ENCODE data around the gene S100A8.

S100A8 gene

DNA sequence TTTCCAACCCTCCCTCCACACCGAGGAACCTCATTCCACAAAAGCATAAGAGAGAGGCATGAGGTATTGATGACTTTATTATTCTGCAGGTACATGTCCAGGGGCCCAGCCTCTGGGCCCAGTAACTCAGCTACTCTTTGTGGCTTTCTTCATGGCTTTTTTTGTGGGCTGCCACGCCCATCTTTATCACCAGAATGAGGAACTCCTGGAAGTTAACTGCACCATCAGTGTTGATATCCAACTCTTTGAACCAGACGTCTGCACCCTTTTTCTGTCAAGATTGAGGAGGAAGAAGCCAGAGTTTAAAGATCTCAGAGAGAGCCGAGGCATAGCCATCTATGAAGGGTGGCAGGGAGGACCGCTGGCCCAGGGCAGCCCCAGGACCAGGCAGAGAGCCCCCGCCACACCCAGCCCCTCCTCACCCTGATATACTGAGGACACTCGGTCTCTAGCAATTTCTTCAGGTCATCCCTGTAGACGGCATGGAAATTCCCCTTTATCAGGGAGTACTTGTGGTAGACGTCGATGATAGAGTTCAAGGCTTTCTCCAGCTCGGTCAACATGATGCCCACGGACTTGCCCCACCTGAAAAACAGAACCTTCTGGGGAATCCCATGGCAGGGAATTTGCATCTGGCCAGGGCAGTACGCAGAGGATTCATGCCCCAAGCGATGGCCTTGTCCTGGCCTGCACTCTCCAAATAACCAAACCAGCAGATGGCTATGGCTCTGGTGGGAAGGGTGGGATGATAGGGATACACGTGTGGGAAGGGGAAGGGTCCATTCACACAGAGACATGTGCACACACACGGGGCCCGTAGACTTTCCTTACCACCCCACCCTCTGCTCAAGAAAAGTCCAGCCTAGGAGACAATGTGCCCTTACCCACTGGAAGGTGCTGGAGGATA lies 647 bp downstream of the S100A8 start:
- DNase-seq, result no peak

DNA sequence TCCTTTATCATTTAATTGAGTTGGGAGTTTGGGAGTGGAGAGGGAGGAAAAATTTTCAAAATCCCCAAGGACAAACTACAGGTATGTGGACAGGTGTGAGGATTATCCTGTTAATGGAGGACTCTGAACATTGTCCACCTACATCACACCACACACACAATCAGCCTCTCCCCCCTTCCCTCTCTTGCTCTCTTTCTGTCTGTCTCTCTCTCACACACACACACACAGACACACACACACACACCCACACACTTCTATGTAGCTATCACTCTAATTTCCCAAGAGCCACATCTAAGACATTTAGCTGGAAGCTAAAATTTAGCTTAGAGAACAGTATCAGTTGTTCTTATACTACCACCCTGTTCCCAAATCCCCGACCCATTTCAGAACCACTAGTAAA lies 1.5 kb downstream of the S100A8 start:
- DNase-seq, result no peak

DNA sequence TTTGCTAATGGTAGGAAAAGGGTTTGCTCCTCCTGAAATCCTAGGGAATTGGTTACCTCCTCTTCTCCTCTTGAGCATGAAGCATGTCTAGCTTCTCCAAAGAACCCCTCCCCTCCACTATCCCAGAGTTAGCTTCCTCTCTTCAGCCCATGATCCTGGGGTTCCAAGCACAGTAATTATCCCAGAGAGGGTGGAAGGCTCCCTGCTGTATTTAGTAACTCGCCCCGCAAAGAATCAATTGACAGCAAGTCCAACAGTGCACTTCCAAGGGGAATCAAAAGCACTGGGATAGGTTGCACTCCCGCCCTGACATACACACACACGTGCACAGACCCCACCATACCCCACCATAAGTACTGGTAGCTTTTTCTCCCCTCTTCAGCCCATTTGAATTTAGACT lies 3.1 kb downstream of the S100A8 start:
- no peak for DNase-seq

DNA sequence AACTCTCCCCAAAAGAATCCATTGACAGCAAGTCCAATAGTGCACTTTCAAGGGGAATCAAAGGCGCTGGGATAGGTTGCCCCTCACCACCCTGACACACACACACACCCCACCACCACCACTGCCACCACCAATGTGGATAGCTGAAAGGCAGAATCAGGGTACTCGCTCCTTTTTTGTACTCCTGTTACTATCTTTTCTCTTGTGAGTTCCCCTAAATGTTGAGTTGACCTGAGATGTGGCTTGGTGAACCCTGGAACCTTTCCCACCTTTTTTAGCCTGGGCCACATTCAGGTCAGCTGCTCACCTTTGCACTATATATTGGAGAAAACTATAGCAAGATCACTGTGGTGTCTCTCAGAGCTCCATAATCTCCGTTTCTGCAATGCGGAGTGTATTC lies 3.9 kb downstream of the S100A8 start:
- DNase-seq, result no peak

DNA sequence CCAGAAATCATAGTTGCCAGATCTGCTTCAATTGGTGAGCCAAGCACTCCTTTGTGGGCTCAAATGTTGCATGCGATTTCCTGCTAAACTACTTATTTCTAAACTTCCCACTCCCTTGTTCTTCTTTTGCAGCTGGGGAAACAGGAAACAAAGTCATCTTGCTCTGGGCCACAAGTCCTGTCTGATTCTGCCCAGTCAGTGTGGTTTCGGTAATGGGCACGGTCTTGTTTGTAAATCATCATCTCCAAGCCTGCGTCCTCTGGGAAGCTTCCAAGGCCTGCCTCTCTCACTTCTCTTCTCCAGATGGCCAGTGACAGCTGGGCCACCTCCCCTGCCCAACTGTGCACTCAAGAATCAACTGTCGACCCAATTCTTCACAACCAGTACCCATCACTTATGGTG lies 4.4 kb downstream of the S100A8 start:
- DNase-seq, result no peak

DNA sequence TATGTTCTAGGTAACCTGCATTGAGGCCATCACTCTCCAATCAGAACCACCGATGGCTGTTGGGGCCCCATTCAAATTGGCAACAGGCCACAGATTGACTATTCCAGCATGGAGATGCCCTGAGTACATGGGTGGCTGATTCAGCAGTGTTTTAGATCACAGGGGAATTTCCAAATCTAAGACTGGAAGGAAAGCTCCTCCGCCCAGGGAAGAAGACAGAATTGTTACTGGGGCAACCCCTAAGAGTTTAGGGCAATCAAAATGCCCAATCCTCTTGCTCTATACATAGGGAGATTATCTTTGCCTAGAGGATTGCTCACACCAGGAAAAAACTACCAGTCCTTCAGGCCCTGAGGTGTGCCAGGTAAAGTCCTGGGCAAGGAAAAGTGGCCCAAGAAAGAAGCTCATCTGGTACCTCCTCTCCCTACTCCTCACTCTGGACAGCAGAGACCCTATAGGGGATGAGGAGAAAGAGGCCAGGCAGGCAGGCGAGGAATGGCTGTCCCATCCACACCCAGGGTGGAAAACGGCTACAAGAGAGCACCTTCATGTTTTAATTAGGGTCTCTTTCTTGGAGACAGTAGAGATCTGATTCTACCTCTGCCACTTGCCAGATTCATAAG lies 5.8 kb downstream of the S100A8 start:
- DNase-seq, result no peak

DNA sequence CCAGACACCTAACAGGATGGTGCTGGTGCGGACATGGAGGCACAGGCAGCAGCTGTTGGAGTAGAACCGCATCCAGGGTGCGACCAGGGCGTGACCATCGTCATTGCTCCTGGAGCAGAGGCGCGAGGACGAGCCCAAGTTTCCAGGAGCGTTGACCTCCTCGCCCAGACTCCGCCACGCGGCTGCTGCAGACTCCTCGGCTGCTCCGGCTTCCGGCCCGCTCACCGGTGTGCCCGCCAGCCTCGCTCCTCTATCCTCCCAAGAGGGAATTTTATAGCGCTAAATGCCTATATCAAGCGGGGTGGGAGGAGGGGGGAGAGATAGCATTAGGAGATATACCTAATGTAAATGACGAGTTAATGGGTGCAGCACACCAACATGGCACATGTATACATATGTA lies 10.2 kb downstream of the S100A8 start:
- DNase-seq, result no peak

DNA sequence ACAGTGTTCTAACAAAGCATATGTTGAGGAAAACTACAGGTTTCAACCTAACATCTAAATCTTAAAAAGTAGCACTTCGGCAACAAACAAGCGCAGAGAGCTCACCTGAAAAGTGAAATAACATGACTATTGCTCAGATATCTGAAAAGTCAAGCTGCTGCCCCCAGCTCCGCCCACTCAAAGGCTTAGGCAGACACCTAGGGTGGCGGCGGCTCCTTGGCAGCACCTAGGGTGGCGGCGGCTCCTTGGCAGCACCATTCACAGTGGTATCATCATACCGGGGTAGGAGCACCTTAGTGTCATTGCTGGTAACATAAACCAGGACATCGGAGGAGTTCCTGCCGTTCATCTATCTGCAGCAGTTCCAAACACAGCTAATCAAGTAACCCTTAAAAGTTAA lies 11.3 kb downstream of the S100A8 start:
- DNase-seq, result no peak

DNA sequence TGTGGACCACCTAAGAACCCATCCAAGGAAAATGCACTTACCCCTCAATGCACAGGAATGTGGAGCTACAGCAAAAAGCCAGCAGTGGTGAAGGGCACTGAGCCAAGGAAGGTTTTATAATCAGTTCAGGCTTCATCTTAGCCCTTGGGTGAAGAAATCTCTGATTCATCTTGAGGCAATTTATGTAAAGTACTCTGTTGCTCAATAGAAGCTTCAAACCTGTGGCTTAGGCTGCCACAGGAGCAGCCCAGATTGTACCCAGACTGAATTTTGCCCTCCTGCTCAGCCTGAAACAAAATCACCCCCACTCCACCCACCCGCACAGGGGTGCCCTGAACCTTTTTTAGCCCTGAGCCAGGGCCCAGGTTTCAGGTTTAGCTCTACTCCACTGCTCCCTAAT lies 15.4 kb downstream of the S100A8 start, which contains the start of gene S100A12:
TSS of gene S100A12 (minus strand) at position 111 of the 400 bp plus-strand sequence. CDS start 1,029 bp downstream, outside the sequence.
- DNase-seq, result no peak

DNA sequence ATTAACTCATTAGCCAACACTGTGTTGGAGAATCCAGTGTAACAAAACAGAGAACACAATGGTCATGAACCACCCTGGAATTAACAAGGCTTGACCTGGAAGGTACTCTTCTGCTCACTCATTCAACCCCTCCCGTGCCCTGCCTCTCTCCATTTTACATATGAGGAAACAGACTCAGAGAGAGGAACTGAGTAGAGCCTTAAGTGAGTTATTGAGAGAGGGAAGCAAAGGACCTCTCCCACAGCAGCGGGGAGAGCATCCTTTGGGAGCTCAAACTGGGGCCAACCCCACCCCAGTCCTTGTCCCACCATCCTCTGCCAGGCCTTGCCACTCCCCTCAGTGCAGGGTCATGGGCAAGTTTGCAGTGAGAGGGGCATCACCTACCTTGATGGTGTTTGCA lies 16.8 kb downstream of the S100A8 start:
- DNase-seq, result no peak

DNA sequence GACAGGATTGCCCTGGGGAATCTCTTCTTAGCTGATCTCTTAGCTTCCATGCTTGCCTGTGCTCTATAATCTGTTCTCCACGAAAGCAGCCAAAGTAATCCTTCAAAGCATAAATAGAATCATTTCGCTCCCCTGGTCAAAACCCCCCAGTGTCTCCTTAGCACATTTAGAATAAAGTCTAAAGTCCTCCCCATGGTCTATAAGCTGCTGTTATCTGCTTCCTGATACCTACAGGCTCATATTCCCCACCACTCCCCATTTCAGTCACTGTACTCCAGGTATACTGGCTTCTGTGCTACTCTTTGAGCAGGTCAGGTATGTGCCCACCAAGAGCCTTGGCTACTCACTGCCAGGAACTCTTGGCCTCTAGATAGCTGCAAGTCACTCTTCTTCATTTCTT lies 18.3 kb downstream of the S100A8 start:
- no peak for DNase-seq

DNA sequence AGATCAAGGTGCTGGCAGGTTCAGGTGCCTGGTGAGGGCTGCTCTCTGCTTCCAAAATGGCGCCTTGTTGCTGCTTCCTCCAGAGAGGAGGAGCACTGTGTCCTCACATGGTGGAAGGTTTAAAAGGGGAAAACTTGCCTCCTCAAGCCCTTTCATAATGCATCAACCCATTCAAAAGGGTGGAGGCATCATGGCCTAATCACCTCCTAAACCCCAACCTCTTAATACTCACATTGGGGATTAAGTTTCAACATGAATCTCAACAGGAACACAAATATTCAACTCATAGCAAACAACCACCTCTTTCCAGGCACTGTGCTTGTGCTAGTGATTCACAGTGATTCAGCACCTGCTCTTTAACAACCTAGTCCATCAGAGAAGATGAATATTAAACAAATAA lies 19.6 kb downstream of the S100A8 start:
- no peak for DNase-seq

DNA sequence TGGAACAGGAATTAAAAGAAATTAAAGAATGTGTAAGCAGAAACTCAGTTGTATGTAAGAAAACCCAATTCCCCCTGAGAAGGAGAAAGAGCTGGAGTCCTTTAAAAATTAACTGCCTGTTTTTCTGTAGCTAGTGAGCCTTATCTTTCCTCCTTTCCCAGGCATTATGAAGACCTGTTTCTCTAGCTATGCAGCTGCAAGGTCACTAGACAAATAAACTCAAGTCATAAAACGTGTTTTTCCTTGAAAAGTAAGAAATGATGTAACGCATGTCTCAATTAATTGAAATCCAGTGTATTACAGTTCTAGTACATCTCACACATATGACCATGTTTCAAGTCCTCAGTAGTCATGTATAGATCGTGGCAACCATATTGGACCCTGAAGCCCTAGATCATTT lies 20.7 kb downstream of the S100A8 start:
- no peak for DNase-seq

DNA sequence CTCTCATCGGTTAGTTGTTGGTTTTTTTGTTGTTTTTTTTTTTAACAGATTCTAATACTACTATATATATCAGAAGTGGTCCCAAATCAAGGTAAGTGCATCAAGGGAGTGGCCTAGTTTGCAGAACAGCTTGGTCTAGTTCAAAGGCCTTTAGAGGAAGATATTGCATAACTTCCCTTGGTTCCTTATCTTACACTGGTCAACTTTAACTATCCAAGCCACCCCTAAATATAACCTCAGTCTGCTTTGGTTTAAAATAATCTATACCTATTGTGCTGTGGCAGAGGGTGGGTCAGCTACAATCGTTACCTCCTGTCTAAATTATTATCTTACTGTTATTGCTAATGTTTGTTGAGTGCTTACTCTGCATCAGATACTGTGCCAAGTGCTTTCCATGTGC lies 22.4 kb downstream of the S100A8 start:
- no peak for DNase-seq

DNA sequence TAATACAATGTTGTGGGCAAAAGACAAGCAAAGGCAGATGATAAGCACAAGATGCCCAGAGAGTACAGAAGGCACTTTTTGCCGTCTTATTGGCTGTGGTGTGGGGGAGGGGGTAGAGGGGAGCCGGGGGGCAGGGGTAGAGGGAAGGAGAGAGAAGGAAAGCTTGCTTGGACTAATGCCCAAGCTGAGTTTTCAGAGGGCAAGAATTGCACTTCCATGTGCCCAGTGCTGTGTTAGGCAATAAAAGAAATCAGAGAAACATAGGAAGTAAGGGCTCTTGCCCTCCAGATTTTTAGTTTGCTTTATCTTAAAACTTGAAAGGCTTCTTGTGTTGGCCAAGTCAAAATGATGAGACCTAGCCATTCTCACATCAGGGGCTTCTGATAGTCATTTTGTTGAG lies 23.8 kb downstream of the S100A8 start:
- DNase-seq, result no peak

DNA sequence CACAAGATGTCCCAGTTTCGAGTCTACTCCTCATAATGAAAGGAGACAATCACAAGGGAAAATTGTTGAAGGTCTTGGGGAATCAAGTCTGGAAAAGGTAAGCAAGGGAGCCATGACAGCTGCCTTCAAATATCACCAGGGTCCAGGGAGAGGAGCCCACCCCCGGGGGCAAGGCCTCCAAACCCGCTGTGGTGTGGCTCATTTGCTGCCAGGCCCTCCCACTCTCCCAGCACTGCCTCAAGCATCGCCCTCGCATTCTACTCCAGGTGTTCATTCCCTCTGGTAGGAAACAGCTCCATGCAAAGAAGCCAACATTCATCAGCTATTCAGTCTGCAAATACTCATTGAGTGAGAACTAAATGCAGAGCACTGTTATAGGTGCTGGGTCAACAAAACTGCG lies 24.6 kb downstream of the S100A8 start:
- DNase-seq, result no peak

DNA sequence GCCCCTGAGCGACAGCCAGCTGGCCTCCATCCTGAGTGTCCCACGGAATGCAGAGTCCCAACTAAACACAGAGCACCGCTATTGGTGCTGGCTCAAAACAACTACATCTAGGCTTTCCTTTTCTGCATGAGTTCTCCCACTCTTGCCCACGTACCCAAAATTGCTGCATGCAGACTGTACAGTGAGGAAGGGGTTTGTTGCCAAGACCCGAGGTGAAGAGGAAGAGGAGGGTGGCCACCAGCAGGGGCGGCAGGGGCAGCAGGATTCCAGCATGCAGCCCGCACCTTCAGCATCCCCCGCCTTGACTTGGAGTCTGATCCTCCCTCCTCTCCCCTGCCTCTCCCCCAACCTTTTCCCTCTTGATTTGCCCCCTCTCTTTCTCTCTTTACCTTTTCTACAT lies 25.2 kb downstream of the S100A8 start:
- no peak for DNase-seq

DNA sequence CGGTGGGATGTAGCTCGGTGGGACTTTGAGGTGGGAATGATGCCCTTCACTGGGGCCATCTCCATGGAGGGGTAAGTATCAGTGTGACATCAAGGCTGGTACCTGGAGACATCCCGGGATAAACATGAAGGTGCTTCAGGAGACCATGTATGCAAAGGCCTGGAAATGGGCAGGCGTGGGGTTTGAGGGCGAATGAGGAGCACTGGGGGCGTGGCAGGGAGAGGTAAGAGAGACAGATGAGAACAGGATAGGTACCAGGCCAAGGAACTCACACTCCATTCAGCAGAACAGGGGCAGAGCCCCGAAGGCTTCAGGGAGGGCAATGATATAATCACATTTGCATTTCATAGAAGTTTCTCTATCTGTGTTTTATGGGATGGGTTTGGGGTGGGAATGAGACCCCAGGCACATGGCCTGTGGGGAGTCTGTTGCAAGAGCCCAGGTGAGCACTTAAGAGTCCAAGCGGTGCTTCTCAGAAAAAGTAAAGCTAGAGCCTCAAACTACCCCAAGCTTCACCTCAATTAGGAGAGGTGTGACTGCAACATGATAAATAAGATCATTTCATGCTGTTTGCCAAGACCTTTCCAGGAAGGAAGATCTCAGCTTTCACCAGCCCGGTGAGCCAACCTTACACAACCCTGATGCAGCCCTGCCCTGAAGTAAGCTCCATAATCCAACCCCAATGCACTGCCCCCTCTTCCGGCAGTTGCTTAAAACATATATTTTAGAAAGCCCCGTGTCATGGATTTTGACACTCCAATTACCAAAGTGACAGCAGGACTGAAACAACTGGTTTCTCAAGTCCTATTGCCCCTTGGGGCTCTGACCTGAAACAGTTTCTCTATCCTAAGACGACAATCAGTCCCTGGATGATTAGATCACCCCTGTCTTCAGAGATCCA lies 25.9 kb downstream of the S100A8 start:
- no peak for DNase-seq

DNA sequence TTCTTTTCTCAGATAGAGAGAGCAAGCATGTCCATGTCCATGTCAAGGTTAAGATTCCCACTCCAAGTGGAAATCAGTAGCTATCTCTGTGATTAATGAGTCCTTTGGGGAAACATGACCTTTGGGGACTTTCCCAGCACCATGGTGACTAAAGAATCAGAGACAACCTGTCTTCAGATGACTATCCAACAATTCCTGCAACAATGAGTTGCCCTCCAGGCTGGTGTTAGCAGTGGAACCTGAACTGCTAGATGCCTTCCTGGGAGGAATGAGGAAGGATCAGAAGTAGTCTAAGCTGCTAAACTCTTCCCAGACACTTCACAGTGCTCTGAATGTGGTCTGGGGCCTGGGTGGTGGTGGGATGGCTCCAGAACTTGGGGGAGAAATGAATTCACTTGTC lies 26.7 kb downstream of the S100A8 start:
- no peak for DNase-seq

DNA sequence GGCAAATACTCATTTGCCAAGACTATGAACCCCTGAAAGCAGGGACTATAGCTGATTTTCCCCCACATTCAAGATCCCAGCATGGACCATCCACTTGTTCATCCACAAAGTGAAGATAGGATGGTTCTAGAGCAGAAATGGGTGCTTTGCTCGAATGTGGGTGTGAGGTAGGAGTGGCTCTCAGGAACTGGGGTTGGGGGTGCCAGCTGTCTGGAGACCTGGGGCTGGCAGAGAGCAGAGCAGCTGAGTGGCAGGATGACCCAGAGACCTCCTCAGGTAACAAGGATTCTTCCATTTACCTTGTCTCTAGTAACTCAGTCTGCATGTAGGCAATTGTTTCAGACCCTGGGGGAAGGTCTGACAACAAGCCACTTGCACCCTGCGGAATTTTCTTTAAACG lies 27.2 kb downstream of the S100A8 start:
- no peak for DNase-seq

DNA sequence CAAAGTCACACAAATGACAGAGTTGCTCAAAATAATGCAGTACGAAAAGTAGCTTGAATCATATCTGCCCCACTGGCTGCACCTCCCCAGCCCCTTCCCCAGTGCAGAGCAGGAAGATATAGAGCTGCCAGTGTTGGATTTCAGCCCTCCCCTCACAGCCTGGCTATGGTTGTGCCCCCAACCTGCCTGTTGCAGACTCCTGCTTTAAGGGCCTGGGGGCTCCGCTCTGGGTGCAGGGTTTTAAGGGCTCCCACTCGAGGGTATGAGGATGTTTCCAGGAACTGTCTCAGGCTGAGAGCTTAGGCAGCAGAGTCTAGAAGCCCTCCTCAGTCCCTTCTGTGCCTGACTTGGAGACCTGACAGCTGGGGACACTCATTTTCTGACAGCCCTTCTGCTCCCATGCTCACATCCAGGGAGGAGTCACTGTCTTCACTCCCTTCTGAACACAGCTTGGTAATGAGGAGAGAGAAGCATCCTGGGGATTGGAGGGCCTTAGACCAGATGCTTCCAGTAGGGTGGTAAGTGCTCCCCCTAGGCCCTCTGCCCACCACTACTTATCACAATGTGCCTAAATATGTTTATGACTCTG lies 28.6 kb downstream of the S100A8 start:
- DNase-seq, result no peak

DNA sequence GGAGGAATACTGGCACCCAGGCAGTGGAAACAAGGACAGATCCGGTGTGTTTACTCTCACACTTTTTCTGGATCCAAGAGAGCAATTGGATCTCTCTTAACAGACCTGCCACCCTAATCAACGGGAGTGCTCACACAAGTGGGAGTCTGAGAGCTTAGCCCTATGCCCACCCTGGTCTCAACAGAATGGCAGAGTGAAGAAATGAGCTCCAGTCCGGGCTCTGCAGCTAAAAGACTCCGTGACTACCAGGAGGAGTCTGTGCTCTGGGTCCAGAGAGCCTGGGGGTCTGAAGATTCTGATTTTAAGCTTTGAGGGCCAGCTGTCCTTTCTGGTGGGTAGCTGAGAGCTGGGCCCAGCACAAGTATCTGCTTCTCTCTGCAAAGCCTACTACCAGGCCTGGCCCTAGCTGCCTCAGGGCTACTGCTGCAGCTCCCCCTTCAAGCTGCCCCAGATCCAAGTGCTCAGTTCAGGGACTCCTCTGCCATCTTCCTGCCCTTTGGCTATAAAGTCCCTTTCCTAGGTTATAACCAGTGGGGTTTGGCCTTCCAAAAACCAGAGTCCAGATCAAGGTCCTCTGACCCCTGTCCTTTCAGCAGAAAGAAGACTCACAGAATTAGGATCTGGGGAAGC lies 29.3 kb downstream of the S100A8 start:
- no peak for DNase-seq
